ENCODE data around the gene GSDMA. TPM values are rescaled to one million over a fixed set of nuclear protein-coding genes. Genes with fewer than 3 reads are reported as not detected.
"Not testable (repeated sequence)": the region's sequence is repeated elsewhere in the genome, so short reads cannot be mapped to it uniquely, and the experiment has no call there.

The GSDMA gene
- polyA plus RNA-seq, 3 donors = 0.64 to 2.8 (median 2.5) TPM

- peak in 3 of 11 donors; percentile 20 to 33 (median 29) for DNase-seq (ENCODE audit: extremely low read depth in 1 of 11, low read depth in 9 of 11, low spot score in 4 of 11)
Measured at GRCh38 chr17:39979893-39980350, 17.1 kb downstream of the GSDMA start.

- peak; percentile 98 to 100 (median 100) for DNase-seq (ENCODE audit: extremely low read depth in 1 of 11, low read depth in 9 of 11, low spot score in 4 of 11)
Measured at GRCh38 chr17:39980351-39981206, 17.8 kb downstream of the GSDMA start, which contains the start of gene PSMD3. Gene PSMD3, plus strand, starts transcription at chr17:39980807. Its CDS starts 164 bp downstream, at chr17:39980971.

GRCh38 chr17:39981207-39981741 is 18.5 kb downstream of the GSDMA start:
- DNase-seq (ENCODE audit: extremely low read depth in 1 of 11, low read depth in 9 of 11, low spot score in 4 of 11) = peak in 1 of 11 donors; percentile 16

GRCh38 chr17:39981766-39982375 is 19.1 kb downstream of the GSDMA start:
- no peak for DNase-seq (ENCODE audit: extremely low read depth in 1 of 11, low read depth in 9 of 11, low spot score in 4 of 11)

GRCh38 chr17:39988206-39988810 is 25.5 kb downstream of the GSDMA start:
- DNase-seq (ENCODE audit: extremely low read depth in 1 of 11, low read depth in 9 of 11, low spot score in 4 of 11) = no peak

- DNase-seq (ENCODE audit: extremely low read depth in 1 of 11, low read depth in 9 of 11, low spot score in 4 of 11) = no peak
Measured at GRCh38 chr17:39994448-39994847, 31.6 kb downstream of the GSDMA start.

GRCh38 chr17:39995438-39995837 is 32.6 kb downstream of the GSDMA start:
- no peak for DNase-seq (ENCODE audit: extremely low read depth in 1 of 11, low read depth in 9 of 11, low spot score in 4 of 11)

GRCh38 chr17:39996162-39996561 is 33.4 kb downstream of the GSDMA start:
- no peak for DNase-seq (ENCODE audit: extremely low read depth in 1 of 11, low read depth in 9 of 11, low spot score in 4 of 11)

- no peak for DNase-seq (ENCODE audit: extremely low read depth in 1 of 11, low read depth in 9 of 11, low spot score in 4 of 11)
Measured at GRCh38 chr17:39996800-39997199, 34.0 kb downstream of the GSDMA start.

- DNase-seq (ENCODE audit: extremely low read depth in 1 of 11, low read depth in 9 of 11, low spot score in 4 of 11) = no peak
Measured at GRCh38 chr17:39997543-39997942, 34.7 kb downstream of the GSDMA start.

GRCh38 chr17:39999067-39999466 is 36.3 kb downstream of the GSDMA start:
- DNase-seq (ENCODE audit: extremely low read depth in 1 of 11, low read depth in 9 of 11, low spot score in 4 of 11) = no peak

GRCh38 chr17:40000161-40000560 is 37.4 kb downstream of the GSDMA start:
- no peak for DNase-seq (ENCODE audit: extremely low read depth in 1 of 11, low read depth in 9 of 11, low spot score in 4 of 11)

- not testable (repeated sequence) for DNase-seq (ENCODE audit: extremely low read depth in 1 of 11, low read depth in 9 of 11, low spot score in 4 of 11)
Measured at GRCh38 chr17:40001335-40001734, 38.5 kb downstream of the GSDMA start.

GRCh38 chr17:40004072-40004471 is 41.3 kb downstream of the GSDMA start:
- no peak for DNase-seq (ENCODE audit: extremely low read depth in 1 of 11, low read depth in 9 of 11, low spot score in 4 of 11)

GRCh38 chr17:40004712-40005111 is 41.9 kb downstream of the GSDMA start:
- DNase-seq (ENCODE audit: extremely low read depth in 1 of 11, low read depth in 9 of 11, low spot score in 4 of 11) = no peak

- DNase-seq (ENCODE audit: extremely low read depth in 1 of 11, low read depth in 9 of 11, low spot score in 4 of 11) = no peak
Measured at GRCh38 chr17:40005520-40005919, 42.7 kb downstream of the GSDMA start.

GRCh38 chr17:40010946-40011500 is 48.2 kb downstream of the GSDMA start:
- not testable (repeated sequence) for DNase-seq (ENCODE audit: extremely low read depth in 1 of 11, low read depth in 9 of 11, low spot score in 4 of 11)

- DNase-seq (ENCODE audit: extremely low read depth in 1 of 11, low read depth in 9 of 11, low spot score in 4 of 11) = not testable (repeated sequence)
Measured at GRCh38 chr17:40012017-40012647, 49.3 kb downstream of the GSDMA start.
